ENCODE measurements around the gene RC3H1. TPM values are rescaled to one million over a fixed set of nuclear protein-coding genes. Genes with fewer than 3 reads are reported as not detected.
"Not testable (repeated sequence)": the region's sequence is repeated elsewhere in the genome, so short reads cannot be mapped to it uniquely, and the experiment has no call there.

The RC3H1 gene
- polyA plus RNA-seq, 1 experiment: 10.6 TPM

- Histone ChIP-seq H3K4me3 (ENCODE audit: low read depth, low read length) (no peak overlapping the region), H3K27me3 (ENCODE audit: control insufficient read depth, insufficient read depth, low read length) (no peaks in the 10 kb centered on the region), H3K36me3 (ENCODE audit: control insufficient read depth, insufficient read depth, low read length) (peaks cover 1% of the 10 kb centered on the region; the same call in 1 of the 2 replicates)
- POLR2A ChIA-PET: no interaction called here
- TF ChIP-seq CTCF (IDR thresholded peaks at IDR 0.05; ENCODE audit: insufficient read depth, low read depth, low read length): no peak
- CTCF ChIA-PET: no interaction called here
- DNase-seq (ENCODE audit: low read depth): no peak
Measured at GRCh38 chr1:174000371-174000770, 21.8 kb downstream of the RC3H1 start.

GRCh38 chr1:173997791-173998190, 24.4 kb downstream of the RC3H1 start:
- DNase-seq (ENCODE audit: low read depth): no peak
- TF ChIP-seq CTCF (IDR thresholded peaks at IDR 0.05; ENCODE audit: insufficient read depth, low read depth, low read length): no peak
- ChIA-PET CTCF (no interaction called here), POLR2A (interaction anchor here (0.7 kb wide), 1 partner anchor 28 kb away, joined by 3 read pairs; no protein-coding TSS in a partner anchor)
- Histone ChIP-seq H3K4me3 (ENCODE audit: low read depth, low read length) (no peak overlapping the region), H3K27me3 (ENCODE audit: control insufficient read depth, insufficient read depth, low read length) (no peaks in the 10 kb centered on the region), H3K36me3 (ENCODE audit: control insufficient read depth, insufficient read depth, low read length) (peaks cover 2% of the 10 kb centered on the region)

- H3K36me3 ChIP-seq (ENCODE audit: control insufficient read depth, insufficient read depth, low read length): peaks cover 4% of the 10 kb centered on the region
- ChIA-PET CTCF (no interaction called here), POLR2A (interaction anchor here (0.7 kb wide), 1 partner anchor 1147 kb away, joined by 3 read pairs; no protein-coding TSS in a partner anchor)
- H3K27me3 ChIP-seq (ENCODE audit: control insufficient read depth, insufficient read depth, low read length): no peaks in the 10 kb centered on the region
- TF ChIP-seq CTCF (IDR thresholded peaks at IDR 0.05; ENCODE audit: insufficient read depth, low read depth, low read length): no peak
- no peak overlapping the region for H3K4me3 ChIP-seq (ENCODE audit: low read depth, low read length)
- no peak for DNase-seq (ENCODE audit: low read depth)
Measured at GRCh38 chr1:173996995-173997394, 25.2 kb downstream of the RC3H1 start.

GRCh38 chr1:173995475-173995874, 26.7 kb downstream of the RC3H1 start:
- ChIA-PET CTCF (no interaction called here), POLR2A (no interaction called here)
- no peaks in the 10 kb centered on the region for H3K27me3 ChIP-seq (ENCODE audit: control insufficient read depth, insufficient read depth, low read length)
- TF ChIP-seq CTCF (IDR thresholded peaks at IDR 0.05; ENCODE audit: insufficient read depth, low read depth, low read length): no peak
- no peak overlapping the region for H3K4me3 ChIP-seq (ENCODE audit: low read depth, low read length)
- H3K36me3 ChIP-seq (ENCODE audit: control insufficient read depth, insufficient read depth, low read length): peaks cover 4% of the 10 kb centered on the region
- DNase-seq (ENCODE audit: low read depth): no peak

GRCh38 chr1:173993948-173994347, 28.2 kb downstream of the RC3H1 start:
- POLR2A ChIA-PET; H3K4me3 ChIP-seq (ENCODE audit: low read depth, low read length); DNase-seq (ENCODE audit: low read depth); H3K36me3 ChIP-seq (ENCODE audit: control insufficient read depth, insufficient read depth, low read length); CTCF ChIA-PET; H3K27me3 ChIP-seq (ENCODE audit: control insufficient read depth, insufficient read depth, low read length): not testable (repeated sequence)

- Histone ChIP-seq H3K27me3 (ENCODE audit: control insufficient read depth, insufficient read depth, low read length) (no peaks in the 10 kb centered on the region), H3K4me3 (ENCODE audit: low read depth, low read length) (no peak overlapping the region), H3K36me3 (ENCODE audit: control insufficient read depth, insufficient read depth, low read length) (peaks cover 10% of the 10 kb centered on the region)
- ChIA-PET POLR2A (interaction anchor here (0.6 kb wide), 1 partner anchor 11 kb away, joined by 3 read pairs; no protein-coding TSS in a partner anchor), CTCF (interaction anchor here (0.8 to 1.3 kb wide), 3 partner anchors 18 to 230 kb away, joined by 3 read pairs; no protein-coding TSS in a partner anchor)
- no peak for TF ChIP-seq CTCF (IDR thresholded peaks at IDR 0.05; ENCODE audit: insufficient read depth, low read depth, low read length)
- DNase-seq (ENCODE audit: low read depth): no peak
Measured at GRCh38 chr1:173988068-173988467, 34.1 kb downstream of the RC3H1 start.
